Muscle of leg (tissue), 11 donors: Measurements from ENCODE around the gene COL6A1. TPM values are rescaled to one million over a fixed set of nuclear protein-coding genes. Genes with fewer than 3 reads are reported as not detected.
"Not testable (repeated sequence)": the region's sequence is repeated elsewhere in the genome, so short reads cannot be mapped to it uniquely, and the experiment has no call there.

Source experiments
- DNase-seq: peaks from one replicate; pipeline ENCODE4 v3.0.0; 2013
- H3K27ac ChIP-seq: one replicate; pipeline ENCODE4 v1.5.1; 2013; ENCODE audit warnings: mild to moderate bottlenecking, low read length, control low read depth
- H3K27me3 ChIP-seq: one replicate; pipeline ENCODE4 v1.6.1; 2013; ENCODE audit warnings: low read length; ENCODE audit not compliant: control insufficient read depth, insufficient read depth
- H3K36me3 ChIP-seq: one replicate; pipeline ENCODE4 v1.6.1; 2013; ENCODE audit warnings: low read length; ENCODE audit not compliant: control insufficient read depth, insufficient read depth
- H3K4me1 ChIP-seq: one replicate; pipeline ENCODE4 v1.6.1; 2013; ENCODE audit warnings: low read length; ENCODE audit not compliant: control insufficient read depth, insufficient read depth
- H3K4me3 ChIP-seq: one replicate; pipeline ENCODE4 v1.5.1; 2013; ENCODE audit warnings: low read length, control low read depth
- H3K9me3 ChIP-seq: replicated peaks from 2 replicates; pipeline ENCODE4 v1.6.1; 2013; ENCODE audit warnings: low read depth, low read length; ENCODE audit not compliant: control insufficient read depth
- WGBS: methylation state at CpG from one replicate; pipeline ENCODE4 v1.1.5; 2013; ENCODE audit warnings: missing lambda C conversion rate; ENCODE audit not compliant: insufficient coverage; 5-methylcytosine and 5-hydroxymethylcytosine counted together
- polyA plus RNA-seq, 8 donors: library from polyadenylated mRNA; unstranded; fragments of 120-200 nt; gene quantifications; one replicate each; pipeline versions ENCODE4 v1.2.1 to v1.2.3, GENCODE V29; 2013; ENCODE audit warnings: inconsistent platforms in 1 of 8, low replicate concordance in 1 of 8; ENCODE audit not compliant: insufficient read length in 8 of 8, insufficient read depth in 1 of 8
- total RNA-seq: library from RNA; stranded (reverse); fragments of 120-200 nt; gene quantifications from one replicate; pipeline ENCODE4 v1.2.4, GENCODE V29; 2013

COL6A1 gene
- total and polyA plus RNA-seq, 9 donors, result 292 to 750 (median 533) TPM

- H3K27me3 ChIP-seq, result no peaks in the 10 kb centered on the region
- H3K36me3 ChIP-seq, result no peaks in the 10 kb centered on the region
- H3K27ac ChIP-seq, result peak overlapping the region; percentile 51
- WGBS, result 72% methylated on average over 21 of the region's 24 CpGs
- peak; percentile 16 for DNase-seq
- peaks cover 37% of the 10 kb centered on the region for H3K4me1 ChIP-seq
- H3K9me3 ChIP-seq, result no peaks in the 10 kb centered on the region
- H3K4me3 ChIP-seq, result no peak overlapping the region
These were observed 56.8 kb downstream of the COL6A1 start for GRCh38 chr21:46038341-46038829.

DNA sequence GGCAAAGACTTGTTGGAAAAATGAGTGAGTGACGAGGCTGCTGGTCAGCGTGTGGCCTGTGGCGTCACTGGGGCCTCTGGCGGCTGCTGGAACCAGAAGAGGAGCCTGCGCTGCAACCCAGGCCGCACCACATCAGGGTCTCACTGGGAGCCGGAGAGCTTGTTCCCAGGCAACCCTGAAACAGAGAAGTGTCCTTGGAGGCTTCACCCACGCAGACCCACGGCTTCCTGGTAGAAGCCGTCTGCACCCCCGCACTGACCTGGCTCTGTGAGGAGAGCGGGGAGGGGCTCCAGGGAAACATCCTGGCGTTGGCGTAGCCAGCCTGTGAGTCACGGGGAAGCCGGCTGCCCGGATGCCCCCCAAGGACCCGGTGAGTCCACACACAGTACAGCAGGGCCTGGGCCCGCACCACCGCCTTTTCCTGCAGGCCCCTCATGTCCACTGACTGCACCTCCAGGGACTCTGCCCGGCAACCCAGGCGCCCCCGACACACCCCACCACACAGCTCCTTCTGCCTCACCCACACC lies 57.4 kb downstream of the COL6A1 start:
- DNase-seq, result peak; percentile 74

GRCh38 chr21:46039891-46040660 lies 58.5 kb downstream of the COL6A1 start:
- Histone ChIP-seq H3K36me3 (no peaks in the 10 kb centered on the region), H3K27ac (no peak overlapping the region), H3K4me1 (peaks cover 37% of the 10 kb centered on the region), H3K9me3 (no peaks in the 10 kb centered on the region), H3K4me3 (no peak overlapping the region), H3K27me3 (no peaks in the 10 kb centered on the region)
- WGBS, result 87% methylated on average over 27 of the region's 31 CpGs
- peak; percentile 5 for DNase-seq

More for the DNA sequence above, 57.4 kb downstream of the COL6A1 start:
- H3K36me3 ChIP-seq, result no peaks in the 10 kb centered on the region
- no peaks in the 10 kb centered on the region for H3K9me3 ChIP-seq
- H3K4me3 ChIP-seq, result no peak overlapping the region
- 42% methylated on average over 15 of the region's 23 CpGs for WGBS
- H3K27me3 ChIP-seq, result no peaks in the 10 kb centered on the region
- peaks cover 37% of the 10 kb centered on the region for H3K4me1 ChIP-seq
- H3K27ac ChIP-seq, result peak overlapping the region; percentile 51

- WGBS, result 60% methylated on average over 2 of the region's 10 CpGs
These were observed 59.1 kb downstream of the COL6A1 start for GRCh38 chr21:46040707-46041106.

DNA sequence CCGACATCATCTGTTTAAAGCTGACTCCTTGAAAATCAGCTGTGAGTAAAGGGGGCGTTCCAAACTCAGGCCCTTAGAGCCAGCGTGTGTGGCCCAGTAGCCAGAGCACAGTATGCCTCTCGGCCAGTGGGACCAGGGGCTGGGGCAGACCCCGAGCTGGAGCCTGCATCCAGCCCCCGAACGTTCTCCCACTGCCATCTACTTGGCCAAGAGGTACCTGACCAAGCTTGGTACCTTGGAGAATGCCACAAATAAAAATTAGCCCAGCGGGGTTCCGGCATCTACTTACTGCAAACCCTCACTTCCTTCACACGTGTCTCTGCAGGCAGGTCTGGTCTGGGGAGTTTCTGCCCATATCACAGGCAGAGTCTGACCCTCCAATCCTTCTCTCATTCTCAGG lies 59.6 kb downstream of the COL6A1 start:
- Histone ChIP-seq H3K27ac (no peak overlapping the region), H3K27me3 (no peaks in the 10 kb centered on the region), H3K4me3 (no peak overlapping the region), H3K9me3 (no peaks in the 10 kb centered on the region), H3K4me1 (peaks cover 30% of the 10 kb centered on the region), H3K36me3 (no peaks in the 10 kb centered on the region)
- 76% methylated on average over 9 of the region's 10 CpGs for WGBS
- DNase-seq, result no peak

More at GRCh38 chr21:46040707-46041106, 59.1 kb downstream of the COL6A1 start:
- DNase-seq, result peak; percentile 11
- H3K4me1 ChIP-seq, result peaks cover 35% of the 10 kb centered on the region
- no peaks in the 10 kb centered on the region for H3K36me3 ChIP-seq
- no peaks in the 10 kb centered on the region for H3K27me3 ChIP-seq
- no peaks in the 10 kb centered on the region for H3K9me3 ChIP-seq
- H3K4me3 ChIP-seq, result no peak overlapping the region
- H3K27ac ChIP-seq, result no peak overlapping the region

DNA sequence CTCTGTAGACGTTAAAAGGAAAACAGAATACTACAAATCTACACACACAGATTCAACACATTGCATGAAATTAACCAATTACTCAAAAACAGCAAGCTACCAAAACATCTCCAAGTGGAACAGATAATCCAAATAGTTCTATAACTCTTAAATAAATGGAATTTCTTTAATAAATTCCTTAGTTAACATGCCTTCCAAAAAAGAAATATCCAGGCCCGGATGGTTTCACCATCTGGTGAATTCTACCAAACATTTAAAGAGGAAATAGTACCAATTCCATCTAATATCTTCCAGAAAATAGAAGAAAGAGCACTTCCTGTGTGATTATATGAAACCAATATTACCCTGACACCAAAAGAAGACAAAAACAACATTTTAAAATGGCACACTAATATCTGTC lies 63.6 kb downstream of the COL6A1 start:
- no peaks in the 10 kb centered on the region for H3K9me3 ChIP-seq
- no peaks in the 10 kb centered on the region for H3K27me3 ChIP-seq
- peaks cover 15% of the 10 kb centered on the region for H3K4me1 ChIP-seq
- DNase-seq, result no peak
- WGBS, result no CpG with 5 or more reads among the region's 2 CpGs
- no peaks in the 10 kb centered on the region for H3K36me3 ChIP-seq
- no peak overlapping the region for H3K27ac ChIP-seq
- no peak overlapping the region for H3K4me3 ChIP-seq

- no peak overlapping the region for H3K27ac ChIP-seq
- DNase-seq, result no peak
- H3K27me3 ChIP-seq, result no peaks in the 10 kb centered on the region
- no peak overlapping the region for H3K4me3 ChIP-seq
- H3K36me3 ChIP-seq, result no peaks in the 10 kb centered on the region
- H3K9me3 ChIP-seq, result no peaks in the 10 kb centered on the region
- WGBS, result 83% methylated on average over 2 of the region's 12 CpGs
- peaks cover 28% of the 10 kb centered on the region for H3K4me1 ChIP-seq
These were observed 64.9 kb downstream of the COL6A1 start for GRCh38 chr21:46046471-46046870.

GRCh38 chr21:46046906-46047305 lies 65.3 kb downstream of the COL6A1 start:
- H3K27ac ChIP-seq, H3K4me3 ChIP-seq, DNase-seq, H3K27me3 ChIP-seq, H3K36me3 ChIP-seq, H3K9me3 ChIP-seq: not testable (repeated sequence)
- H3K4me1 ChIP-seq, result peaks cover 32% of the 10 kb centered on the region
- 96% methylated on average over 5 of the region's 12 CpGs for WGBS

GRCh38 chr21:46048926-46049889 lies 67.6 kb downstream of the COL6A1 start:
- Histone ChIP-seq H3K9me3 (no peaks in the 10 kb centered on the region), H3K27ac (peak overlapping the region; percentile 95), H3K4me1 (peaks cover 47% of the 10 kb centered on the region), H3K27me3 (peaks cover 3% of the 10 kb centered on the region), H3K36me3 (no peaks in the 10 kb centered on the region), H3K4me3 (no peak overlapping the region)
- DNase-seq, result peak; percentile 100
- 17% methylated on average over 21 of the region's 27 CpGs for WGBS
